HEK293T (cell line): ENCODE measurements around the gene BFSP1.

Source experiments
- CTCF ChIA-PET: fragments of 350-600 bp; formaldehyde crosslinking; extraction: SDS; loops from one replicate; lab custom pipeline; 2021; ENCODE audit warnings: antibody characterized with exemption, inconsistent platforms; lab: Yijun Ruan, JAX
- POLR2A ChIA-PET: fragments of 350-600 bp; formaldehyde crosslinking; extraction: SDS; loops from one replicate; lab custom pipeline; 2020; ENCODE audit warnings: antibody characterized with exemption, inconsistent platforms; lab: Yijun Ruan, JAX
- DNase-seq: peaks from one replicate; pipeline ENCODE4 v3.0.0; 2012; ENCODE audit warnings: mixed read lengths; ENCODE audit errors: extremely low spot score
- ARNT ChIP-seq: fragments of 450-650 bp; IDR thresholded peaks from 2 replicates; pipeline ENCODE4 v1.6.1; 2017; ENCODE audit warnings: mild to moderate bottlenecking
- BHLHE40 ChIP-seq: fragments of 450-650 bp; IDR thresholded peaks from 2 replicates; pipeline ENCODE4 v1.6.1; 2016; ENCODE audit warnings: mild to moderate bottlenecking, moderate library complexity, borderline replicate concordance
- CTBP1 ChIP-seq: fragments of 450-650 bp; IDR thresholded peaks from 2 replicates; pipeline ENCODE4 v1.6.1; 2016; ENCODE audit warnings: borderline replicate concordance
- ELF4 ChIP-seq: fragments of 450-650 bp; IDR thresholded peaks from 2 replicates; pipeline ENCODE4 v1.6.1; 2017; ENCODE audit warnings: antibody characterized with exemption
- FOXA1 ChIP-seq: fragments of 450-650 bp; IDR thresholded peaks from 2 replicates; pipeline ENCODE4 v1.6.1; 2016; ENCODE audit warnings: mild to moderate bottlenecking
- FOXK2 ChIP-seq: fragments of 450-650 bp; IDR thresholded peaks from 2 replicates; pipeline ENCODE4 v1.6.1; 2016; ENCODE audit warnings: mild to moderate bottlenecking
- FOXM1 ChIP-seq: fragments of 450-650 bp; IDR thresholded peaks from 2 replicates; pipeline ENCODE4 v1.6.1; 2017; ENCODE audit warnings: mild to moderate bottlenecking, borderline replicate concordance
- HDGF ChIP-seq: fragments of 450-650 bp; IDR thresholded peaks from 2 replicates; pipeline ENCODE4 v1.6.1; 2017; ENCODE audit warnings: antibody characterized with exemption, borderline replicate concordance
- L3MBTL2 ChIP-seq: fragments of 450-650 bp; conservative IDR thresholded peaks from 2 replicates; pipeline ENCODE4 v1.6.1; 2016; ENCODE audit warnings: mild to moderate bottlenecking
- LEF1 ChIP-seq: fragments of 450-650 bp; IDR thresholded peaks from 2 replicates; pipeline ENCODE4 v1.6.1; 2017; ENCODE audit warnings: mild to moderate bottlenecking, borderline replicate concordance
- NFRKB ChIP-seq: fragments of 450-650 bp; IDR thresholded peaks from 2 replicates; pipeline ENCODE4 v1.6.1; 2016; ENCODE audit warnings: mild to moderate bottlenecking, moderate library complexity
- PKNOX1 ChIP-seq: fragments of 450-650 bp; IDR thresholded peaks from 2 replicates; pipeline ENCODE4 v1.6.1; 2016
- SP1 ChIP-seq: fragments of 450-650 bp; IDR thresholded peaks from 2 replicates; pipeline ENCODE4 v1.6.1; 2017
- SUZ12 ChIP-seq: fragments of 450-650 bp; IDR thresholded peaks from 2 replicates; pipeline ENCODE4 v1.6.1; 2016; ENCODE audit warnings: mild to moderate bottlenecking
- TARDBP ChIP-seq: fragments of 450-650 bp; IDR thresholded peaks from 2 replicates; pipeline ENCODE4 v1.6.1; 2016
- ZNF384 ChIP-seq: fragments of 450-650 bp; IDR thresholded peaks from 2 replicates; pipeline ENCODE4 v1.6.1; 2016

BFSP1 gene

GRCh38 chr20:17445543-17445942 is 85.6 kb downstream of the BFSP1 start:
- DNase-seq, result no peak
- POLR2A ChIA-PET, result no interaction called here
- TF ChIP-seq FOXA1 (no peak), SUZ12 (no peak), L3MBTL2 (no peak), ZNF384 (no peak), ARNT (no peak), NFRKB (no peak), SP1 (no peak), FOXK2 (no peak), HDGF (no peak), LEF1 (no peak), BHLHE40 (no peak), TARDBP (no peak), PKNOX1 (no peak), ELF4 (no peak), FOXM1 (no peak), CTBP1 (no peak)
- CTCF ChIA-PET, result no interaction called here

GRCh38 chr20:17444091-17444490 is 87.1 kb downstream of the BFSP1 start:
- POLR2A ChIA-PET, result no interaction called here
- CTCF ChIA-PET, result no interaction called here
- TF ChIP-seq HDGF, result no peak
- TF ChIP-seq ARNT, result no peak
- TF ChIP-seq BHLHE40, result no peak
- no peak for TF ChIP-seq PKNOX1
- TF ChIP-seq SUZ12, result no peak
- TF ChIP-seq FOXM1, result no peak
- TF ChIP-seq LEF1, result no peak
- TF ChIP-seq ELF4, result no peak
- no peak for TF ChIP-seq L3MBTL2
- TF ChIP-seq SP1, result no peak
- no peak for TF ChIP-seq FOXA1
- TF ChIP-seq NFRKB, result no peak
- no peak for TF ChIP-seq FOXK2
- no peak for TF ChIP-seq TARDBP
- no peak for TF ChIP-seq ZNF384
- no peak for TF ChIP-seq CTBP1
- DNase-seq, result no peak
